BE2C (cell line): ENCODE measurements around the gene AP2B1.

ENCODE experiments used
- DNase-seq: peaks from one replicate; pipeline ENCODE4 v3.0.0-alpha.2; 2020
- H3K27me3 ChIP-seq: fragments of 250-450 bp; sonication (Bioruptor Pico); 2 replicates; pipeline ENCODE4 v1.5.1; 2020; ENCODE audit warnings: mild to moderate bottlenecking
- H3K36me3 ChIP-seq: fragments of 250-450 bp; sonication (Bioruptor Pico); 2 replicates; pipeline ENCODE4 v1.5.1; 2020; ENCODE audit warnings: mild to moderate bottlenecking
- H3K4me1 ChIP-seq: fragments of 250-450 bp; sonication (Bioruptor Pico); 2 replicates; pipeline ENCODE4 v1.5.1; 2020
- H3K4me3 ChIP-seq: 2 replicates; pipeline ENCODE4 v1.5.1; 2011; ENCODE audit warnings: low read depth, low read length
- H3K9me3 ChIP-seq: fragments of 250-450 bp; sonication (Bioruptor Pico); 2 replicates; pipeline ENCODE4 v1.5.1; 2020
- CTCF ChIP-seq: IDR thresholded peaks from 2 replicates; pipeline ENCODE4 v1.5.1; 2012; ENCODE audit warnings: mild to moderate bottlenecking, low read depth, low read length

Gene AP2B1

GRCh38 chr17:35566968-35567367 lies 20.2 kb upstream of the AP2B1 start:
- no peak for TF ChIP-seq CTCF
- Histone ChIP-seq H3K36me3 (no peaks in the 10 kb centered on the region), H3K4me1 (no peaks in the 10 kb centered on the region; the same call in 1 of the 2 replicates), H3K9me3 (no peaks in the 10 kb centered on the region), H3K4me3 (peak overlapping the region; percentile 67), H3K27me3 (peaks cover 42% of the 10 kb centered on the region)
- DNase-seq, result no peak

GRCh38 chr17:35568561-35568960 lies 18.6 kb upstream of the AP2B1 start:
- no peak for DNase-seq
- Histone ChIP-seq H3K27me3 (peaks cover 27% of the 10 kb centered on the region), H3K36me3 (no peaks in the 10 kb centered on the region), H3K9me3 (no peaks in the 10 kb centered on the region), H3K4me1 (no peaks in the 10 kb centered on the region; the same call in 1 of the 2 replicates), H3K4me3 (peak overlapping the region; percentile 67)
- TF ChIP-seq CTCF, result no peak

GRCh38 chr17:35569405-35569804 lies 17.7 kb upstream of the AP2B1 start:
- no peak for TF ChIP-seq CTCF
- no peaks in the 10 kb centered on the region for H3K36me3 ChIP-seq

GRCh38 chr17:35575759-35576158 lies 11.4 kb upstream of the AP2B1 start:
- no peak for DNase-seq
- Histone ChIP-seq H3K4me1 (no peaks in the 10 kb centered on the region), H3K4me3 (no peak overlapping the region), H3K9me3 (no peaks in the 10 kb centered on the region), H3K27me3 (no peaks in the 10 kb centered on the region), H3K36me3 (0 out of 2 replicates have a peak, but pooled peaks cover 6% of the 10 kb centered on the region)
- TF ChIP-seq CTCF, result no peak

More at GRCh38 chr17:35569405-35569804, 17.7 kb upstream of the AP2B1 start:
- no peaks in the 10 kb centered on the region for H3K9me3 ChIP-seq
- H3K4me1 ChIP-seq, result no peaks in the 10 kb centered on the region; the same call in 1 of the 2 replicates
- peak overlapping the region; percentile 67; the same call in 1 of the 2 replicates for H3K4me3 ChIP-seq
- peaks cover 19% of the 10 kb centered on the region for H3K27me3 ChIP-seq
- no peak for DNase-seq

- peak overlapping the region; percentile 76 for H3K4me3 ChIP-seq
- H3K4me1 ChIP-seq, result no peaks in the 10 kb centered on the region
- H3K27me3 ChIP-seq, result no peaks in the 10 kb centered on the region
- no peak for DNase-seq
- no peak for TF ChIP-seq CTCF
- H3K36me3 ChIP-seq, result 0 out of 2 replicates have a peak, but pooled peaks cover 6% of the 10 kb centered on the region
- H3K9me3 ChIP-seq, result no peaks in the 10 kb centered on the region
Measured at GRCh38 chr17:35577830-35578196, 9.3 kb upstream of the AP2B1 start.

- TF ChIP-seq CTCF, result no peak
- H3K9me3 ChIP-seq, result no peaks in the 10 kb centered on the region
- H3K36me3 ChIP-seq, result 0 out of 2 replicates have a peak, but pooled peaks cover 6% of the 10 kb centered on the region
- peak; percentile 85 for DNase-seq
- H3K4me3 ChIP-seq, result peak within 1 kb of the TSS; percentile 76
- H3K4me1 ChIP-seq, result no peaks in the 10 kb centered on the region
- peaks cover 2% of the 10 kb centered on the region; the same call in 1 of the 2 replicates for H3K27me3 ChIP-seq
Measured at GRCh38 chr17:35578197-35578928, 8.8 kb upstream of the AP2B1 start, which contains the start of gene PEX12. Gene PEX12 (minus strand): TSS chr17:35578571. CDS start chr17:35578021, 550 bp downstream.
